GM12878 (cell line): Measurements from ENCODE around the gene ABCB8. TPM values are rescaled to one million over a fixed set of nuclear protein-coding genes. Genes with fewer than 3 reads are reported as not detected.
A peak's percentile ranks its signal among the peaks of the same experiment; 100 is the strongest.

Experiments used
- ATAC-seq: fragments of 200-7000 bp; cut with Tn5 transposase; 3 replicates; pipeline ENCODE4 v1.9.1; 2020; ENCODE audit warnings: mild to moderate bottlenecking, moderate library complexity
- BruUV-seq: library from RNA; stranded (reverse); fragments of 400-500 nt; replicated peaks from 2 replicates; lab custom pipeline; 2021; lab: Mats Ljungman, UMichigan
- CTCF ChIA-PET: fragments of 300-600 bp; sonication (Branson Sonifier 250); formaldehyde crosslinking; extraction: SDS; loops from one replicate; lab custom pipeline; 2021; ENCODE audit warnings: inconsistent platforms; lab: Yijun Ruan, JAX
- POLR2A ChIA-PET: fragments of 350-600 bp; formaldehyde crosslinking; extraction: SDS; loops from one replicate; lab custom pipeline; 2021; ENCODE audit warnings: inconsistent platforms; lab: Charles Lee
- RAD21 ChIA-PET: fragments of 300-600 bp; sonication (Branson Sonifier 250); formaldehyde crosslinking; loops from one replicate; lab custom pipeline; 2023; ENCODE audit warnings: antibody characterized with exemption; ENCODE audit not compliant: unreplicated experiment; lab: Charles Lee
- SMC1A ChIA-PET: fragments of 300-600 bp; sonication (Branson Sonifier 250); formaldehyde crosslinking; loops from one replicate; lab custom pipeline; 2023; ENCODE audit not compliant: unreplicated experiment, uncharacterized antibody; lab: Charles Lee
- DNase-seq: peaks from one replicate; pipeline ENCODE4 v3.0.0-alpha.2; 2011; ENCODE audit warnings: low read depth, low spot score
- FAIRE-seq: peaks from 3 replicates; lab custom pipeline; 2011; peaks lifted over from hg19 to GRCh38; lab: Jason Lieb, UNC
- H2AFZ ChIP-seq: 2 replicates; pipeline ENCODE4 v1.6.0; 2011; ENCODE audit warnings: low read depth, low read length, control low read depth; ENCODE audit not compliant: control insufficient read depth
- H3K27ac ChIP-seq: 2 replicates; pipeline ENCODE4 v1.5.1; 2011; ENCODE audit warnings: control low read depth; ENCODE audit not compliant: control insufficient read depth, insufficient read depth
- H3K27me3 ChIP-seq, 2 experiments: replicated peaks in 1 of 2; 2 replicates each; pipeline versions ENCODE4 v1.6.0 to v1.6.1; 2011; ENCODE audit warnings: low read length in 1 of 2; ENCODE audit not compliant: control insufficient read depth in 2 of 2, insufficient read depth in 2 of 2
- H3K36me3 ChIP-seq, 2 experiments: 2 replicates each; pipeline ENCODE4 v1.5.1; 2011; ENCODE audit warnings: low read length in 1 of 2; ENCODE audit not compliant: control insufficient read depth in 2 of 2, insufficient read depth in 2 of 2
- H3K4me1 ChIP-seq: 2 replicates; pipeline ENCODE4 v1.6.1; 2011; ENCODE audit warnings: mild to moderate bottlenecking, low read length, moderate library complexity, mixed read lengths; ENCODE audit not compliant: control insufficient read depth, insufficient read depth
- H3K4me2 ChIP-seq: 2 replicates; pipeline ENCODE4 v1.6.0; 2011; ENCODE audit warnings: control low read depth; ENCODE audit not compliant: control insufficient read depth, insufficient read depth
- H3K4me3 ChIP-seq: fragments of 200-600 bp; sonication (generic); 2 replicates; pipeline ENCODE4 v1.5.1; 2016
- H3K79me2 ChIP-seq: 2 replicates; pipeline ENCODE4 v1.6.0; 2011; ENCODE audit warnings: low read length; ENCODE audit not compliant: control insufficient read depth, insufficient read depth
- H3K9ac ChIP-seq: 2 replicates; pipeline ENCODE4 v1.8.0; 2011; ENCODE audit warnings: low read length, control low read depth, mixed read lengths; ENCODE audit not compliant: control insufficient read depth, insufficient read depth
- H3K9me3 ChIP-seq: replicated peaks from 3 replicates; pipeline ENCODE4 v1.5.1; 2011; ENCODE audit warnings: mild to moderate bottlenecking, low read length; ENCODE audit not compliant: control insufficient read depth, insufficient read depth
- H4K20me1 ChIP-seq: 2 replicates; pipeline ENCODE4 v1.6.0; 2011; ENCODE audit not compliant: control insufficient read depth, insufficient read depth
- ASH2L ChIP-seq: fragments of 300-600, 200-600 bp; sonication (generic); IDR thresholded peaks from 2 replicates; pipeline ENCODE4 v1.6.1; 2017; ENCODE audit warnings: low read depth, mild to moderate bottlenecking, borderline replicate concordance
- BCL11A ChIP-seq: IDR thresholded peaks from 2 replicates; pipeline ENCODE4 v1.6.1; 2011; ENCODE audit warnings: low read depth, low read length
- BCLAF1 ChIP-seq: fragments of 450-650 bp; IDR thresholded peaks from 2 replicates; pipeline ENCODE4 v1.6.1; 2017; ENCODE audit warnings: antibody characterized with exemption, mild to moderate bottlenecking, moderate library complexity
- CHD1 ChIP-seq: IDR thresholded peaks from 2 replicates; pipeline ENCODE4 v1.6.1; 2012; ENCODE audit warnings: low read depth, low read length, improper control_type of control experiment
- CTCF ChIP-seq, 3 experiments: IDR thresholded peaks in 2 of 3; conservative IDR thresholded peaks in 1 of 3; 2 replicates each; pipeline ENCODE4 v1.5.1; 2011; ENCODE audit warnings: low read depth in 3 of 3, low read length in 3 of 3, mild to moderate bottlenecking in 3 of 3, control low read depth in 2 of 3, moderate library complexity in 2 of 3, inconsistent platforms in 1 of 3, mixed read lengths in 1 of 3; ENCODE audit not compliant: control insufficient read depth in 2 of 3, insufficient read depth in 1 of 3; ENCODE audit errors: extremely low read depth in 1 of 3
- GATAD2B ChIP-seq: fragments of 450-650 bp; conservative IDR thresholded peaks from 2 replicates; pipeline ENCODE4 v1.6.1; 2017; ENCODE audit warnings: low read depth, mild to moderate bottlenecking, moderate library complexity
- IRF4 ChIP-seq: IDR thresholded peaks from 2 replicates; pipeline ENCODE4 v1.6.1; 2011; ENCODE audit warnings: low read depth, low read length
- MYB ChIP-seq: fragments of 150-350 bp; IDR thresholded peaks from 2 replicates; pipeline ENCODE4 v1.6.1; 2014; ENCODE audit warnings: mild to moderate bottlenecking, low read depth, low read length, borderline replicate concordance
- REST ChIP-seq: IDR thresholded peaks from 2 replicates; pipeline ENCODE4 v1.6.1; 2012; ENCODE audit warnings: mild to moderate bottlenecking, low read depth, low read length
- SMC3 ChIP-seq: IDR thresholded peaks from 2 replicates; pipeline ENCODE4 v1.6.1; 2011; ENCODE audit warnings: low read length, improper control_type of control experiment, borderline replicate concordance
- SREBF2 ChIP-seq: IDR thresholded peaks from 2 replicates; pipeline ENCODE4 v1.6.1; 2012; ENCODE audit warnings: mild to moderate bottlenecking, low read length
- SRF ChIP-seq, 2 experiments: IDR thresholded peaks; 2 replicates each; pipeline ENCODE4 v1.6.1; 2011; ENCODE audit warnings: low read depth in 2 of 2, low read length in 2 of 2, mild to moderate bottlenecking in 1 of 2, moderate library complexity in 1 of 2
- ZNF217 ChIP-seq: fragments of 450-650 bp; IDR thresholded peaks from 2 replicates; pipeline ENCODE4 v1.6.1; 2017; ENCODE audit warnings: antibody characterized with exemption, mild to moderate bottlenecking
- ZNF384 ChIP-seq: IDR thresholded peaks from 2 replicates; pipeline ENCODE4 v1.6.1; 2012; ENCODE audit warnings: low read depth, mild to moderate bottlenecking, low read length, improper control_type of control experiment, borderline replicate concordance
- WGBS: methylation state at CpG from one replicate; pipeline ENCODE4 v1.1.6; 2016; ENCODE audit warnings: low lambda C conversion rate; ENCODE audit not compliant: insufficient replicate concordance, insufficient coverage; ENCODE audit errors: missing lambda C conversion rate; 5-methylcytosine and 5-hydroxymethylcytosine counted together
- in situ Hi-C: fragments of 300-500 bp; cut with MboI; formaldehyde crosslinking; loops from 9 replicates; pipeline ENCODE4 v1.14.3; 2018; ENCODE audit warnings: mixed read lengths
- intact Hi-C: fragments of 100-400 bp; cut with micrococcal nuclease; formaldehyde crosslinking; loops from one replicate; pipeline ENCODE4 v1.14.2; 2022; ENCODE audit not compliant: unreplicated experiment
- polyA plus RNA-seq, 11 experiments: library from polyadenylated mRNA; depleted of rRNA in 4 of 11; unstranded in 6 of 11; stranded (reverse) in 5 of 11; fragments of >200 nt; fragmentation: Nextera tagmentation in 4 of 11; fragmentation: Illumina TruSeq in 1 of 11; extraction: Ambion mirVana in 4 of 11; extraction: Trizol in 1 of 11; gene quantifications; 1 replicate in 1 of 11; 2 replicates in 10 of 11; pipeline versions ENCODE4 v1.2.1 to v1.2.3, GENCODE V29; 2011 to 2016; ENCODE audit warnings: inconsistent platforms in 2 of 11, missing spikeins in 2 of 11, low read depth in 1 of 11
- total RNA-seq, 4 experiments: library from RNA; depleted of rRNA in 3 of 4; stranded (reverse); fragments of >200 nt in 3 of 4; fragmentation: Illumina TruSeq in 1 of 4; extraction: Trizol in 1 of 4; gene quantifications; 2 replicates each; pipeline versions ENCODE4 v1.2.1 to v1.2.3, GENCODE V29; 2013 to 2021

Gene ABCB8
- total and polyA plus RNA-seq, 10 of the 15 experiments (the other 5 are each of a cell fraction or from before 2014, with no cell fraction given): 0.77 to 34.8 (median 18.9) TPM

GRCh38 chr7:150988230-150989226 lies 39.7 kb upstream of the ABCB8 start:
- H3K4me2 ChIP-seq: no peak overlapping the region
- intact Hi-C loops (loop anchor here (1.0 to 2.0 kb wide), 3 partner anchors 25 to 210 kb away; no protein-coding TSS in a partner anchor), in situ Hi-C loops (loop anchor here (5.0 kb wide), 2 partner anchors 86 to 211 kb away; no protein-coding TSS in a partner anchor)
- ChIA-PET POLR2A (no interaction called here), CTCF (interaction anchor here (0.6 to 2.6 kb wide), 4 partner anchors 20 to 226 kb away, joined by 3 to 10 read pairs (median 4); no protein-coding TSS in a partner anchor), SMC1A (interaction anchor here (1.2 kb wide), 1 partner anchor 90 kb away, joined by 6 read pairs; no protein-coding TSS in a partner anchor), RAD21 (no interaction called here)
- BruUV-seq: no TSS peak
- H3K27me3 ChIP-seq: peaks cover 0 to 3% of the 10 kb centered on the region in 2 experiments; a peak in 2 of 4 replicates
- no peak overlapping the region for H3K4me3 ChIP-seq
- H3K4me1 ChIP-seq: no peaks in the 10 kb centered on the region; the same call in 1 of the 2 replicates
- no peak overlapping the region for H3K9ac ChIP-seq
- H3K36me3 ChIP-seq: no peaks in the 10 kb centered on the region
- H3K27ac ChIP-seq: no peak overlapping the region
- DNase-seq (no peak), ATAC-seq (peak; percentile 84), FAIRE-seq (peak; percentile 71)
- H3K79me2 ChIP-seq: no peaks in the 10 kb centered on the region
- 10% methylated on average over 28 of the region's 31 CpGs for WGBS
- no peaks in the 10 kb centered on the region; the same call in 2 of the 3 replicates for H3K9me3 ChIP-seq
- no peak overlapping the region for H2AFZ ChIP-seq
- no peaks in the 10 kb centered on the region for H4K20me1 ChIP-seq
- TF ChIP-seq SREBF2 (no peak), MYB (no peak), ZNF217 (no peak), BCL11A (no peak), REST (no peak), ASH2L (no peak), CTCF (IDR thresholded peaks at IDR 0.05 in 2 of 3, conservative IDR thresholded peaks at IDR 0.05 in 1 of 3; ENCODE audit: control insufficient read depth in 2 of 3, extremely low read depth in 1 of 3, insufficient read depth in 1 of 3, low read depth in 3 of 3, low read length in 3 of 3) (peak; percentile 65 to 79 (median 72)), CHD1 (no peak), IRF4 (no peak), ZNF384 (no peak), BCLAF1 (no peak), SRF (IDR thresholded peaks at IDR 0.05; ENCODE audit: low read depth in 2 of 2, low read length in 2 of 2) (no peak), GATAD2B (no peak), SMC3 (peak; percentile 52; the same call in 1 of the 2 replicates)
